Umbilical cord (tissue), 2 donors: ENCODE measurements around the gene CLEC16A. TPM values are rescaled to one million over a fixed set of nuclear protein-coding genes. Genes with fewer than 3 reads are reported as not detected.

Experiments used
- DNase-seq: peaks from one replicate; pipeline ENCODE4 v3.0.0-alpha.2; 2015; ENCODE audit warnings: low spot score
- total RNA-seq: library from RNA; depleted of rRNA; stranded (reverse); fragments of >200 nt; gene quantifications from one replicate; pipeline ENCODE4 v1.2.3, GENCODE V29; 2014; ENCODE audit warnings: low replicate concordance; ENCODE audit not compliant: insufficient read depth

Gene CLEC16A
- total RNA-seq, 1 donor from 2014 or later = 25.8 TPM

- peak; percentile 79 for DNase-seq
Measured at GRCh38 chr16:11136600-11136999, 192.2 kb downstream of the CLEC16A start.

DNA sequence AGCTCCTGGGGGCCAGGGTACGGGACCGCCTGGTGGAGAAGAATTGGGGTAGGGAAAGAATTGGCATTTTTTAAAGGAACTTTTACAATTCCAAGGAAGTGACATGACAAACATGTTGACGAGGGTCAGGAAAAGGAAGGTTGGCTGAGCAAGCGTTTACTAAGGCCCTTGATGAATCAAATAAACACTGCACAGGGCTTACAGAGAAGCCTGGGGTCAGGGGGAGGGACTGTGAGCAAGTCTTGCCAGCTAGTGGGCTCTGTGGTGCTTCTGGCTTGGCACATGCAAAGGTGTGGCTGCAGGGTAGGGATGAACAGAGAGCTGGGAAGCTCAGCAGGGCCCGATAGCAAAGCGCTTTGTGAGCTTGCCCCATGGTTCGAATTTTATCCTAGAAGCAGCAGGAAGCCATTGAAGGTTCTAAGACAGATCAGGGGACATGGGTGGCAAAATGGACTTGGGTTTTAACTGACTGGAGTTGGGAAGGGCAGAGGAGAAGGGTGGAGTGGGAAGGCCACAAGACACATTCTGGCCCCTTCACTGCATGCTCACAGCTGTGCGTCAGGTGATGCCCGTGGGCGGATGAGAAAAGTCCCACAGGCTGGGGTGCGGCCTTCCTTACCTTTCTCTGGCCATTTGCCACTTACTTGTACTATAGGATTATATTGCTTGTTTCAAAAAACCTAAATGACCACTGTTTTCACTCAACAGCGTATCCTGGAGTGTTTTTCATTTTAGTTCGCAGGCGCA lies 193.8 kb downstream of the CLEC16A start:
- no peak for DNase-seq

- no peak for DNase-seq
Measured at GRCh38 chr16:11138769-11139325, 194.5 kb downstream of the CLEC16A start.

GRCh38 chr16:11139326-11140097 lies 195.1 kb downstream of the CLEC16A start:
- DNase-seq = no peak

- no peak for DNase-seq
Measured at GRCh38 chr16:11140098-11140375, 195.7 kb downstream of the CLEC16A start.

DNA sequence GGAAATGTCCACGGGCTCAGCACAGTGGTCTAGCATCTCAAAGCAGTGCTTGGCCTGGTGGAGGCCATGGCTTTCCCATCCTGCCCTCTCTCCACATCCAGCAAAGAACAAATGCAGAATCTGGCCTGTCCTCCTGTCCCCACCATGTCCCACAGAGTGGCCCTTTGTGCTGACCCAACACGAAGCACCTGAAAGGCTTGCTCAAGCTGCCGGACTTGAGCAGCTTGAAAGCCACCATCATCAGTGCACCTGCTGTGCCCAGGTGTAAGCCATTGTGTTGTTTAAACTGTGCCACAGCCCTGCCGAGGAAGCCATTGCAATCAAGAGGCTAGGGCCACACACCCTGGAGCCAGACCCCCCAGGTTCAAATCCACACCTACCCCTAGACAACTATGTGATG lies 196.1 kb downstream of the CLEC16A start:
- no peak for DNase-seq

DNA sequence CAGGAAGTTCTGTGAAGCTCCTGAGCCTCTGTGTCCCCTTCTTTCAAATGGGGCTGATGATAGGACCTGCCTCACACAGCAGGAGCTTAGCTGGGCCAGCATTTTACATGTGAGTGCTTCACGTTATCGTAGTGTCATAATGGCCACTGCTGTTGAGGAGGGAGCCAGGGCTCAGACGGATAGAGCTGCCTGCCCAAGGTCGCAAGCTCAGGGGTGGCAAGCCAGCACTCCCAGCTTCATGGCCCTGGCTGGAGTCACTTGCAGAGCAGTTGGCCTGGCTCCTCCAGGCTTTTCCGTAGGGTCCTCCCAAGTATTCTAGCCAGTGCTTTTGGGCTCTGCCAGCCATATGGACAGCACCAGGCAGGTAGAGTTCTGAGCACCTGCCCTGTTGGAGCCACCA lies 196.5 kb downstream of the CLEC16A start:
- no peak for DNase-seq

GRCh38 chr16:11141409-11142260 lies 197.3 kb downstream of the CLEC16A start:
- DNase-seq = no peak

DNA sequence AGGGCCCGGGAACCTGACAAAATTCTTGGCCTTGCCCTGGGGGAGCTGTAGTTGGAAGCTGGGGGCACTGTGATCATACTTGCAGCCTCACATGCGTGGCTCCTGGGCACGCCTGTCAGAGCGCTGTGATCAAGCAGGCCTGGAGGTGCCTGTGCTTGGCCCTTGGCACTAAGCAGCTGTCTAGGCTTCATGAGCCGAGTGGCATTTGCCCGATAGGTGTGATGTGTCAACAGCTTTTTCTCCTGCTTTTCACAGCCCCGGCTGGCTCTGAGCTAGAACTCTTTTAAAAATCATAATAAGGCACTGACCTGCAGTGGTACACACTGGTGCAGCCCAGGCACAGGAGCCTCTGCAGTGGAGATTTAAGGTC lies 197.9 kb downstream of the CLEC16A start:
- DNase-seq = no peak

GRCh38 chr16:11142951-11143350 lies 198.6 kb downstream of the CLEC16A start:
- no peak for DNase-seq

DNA sequence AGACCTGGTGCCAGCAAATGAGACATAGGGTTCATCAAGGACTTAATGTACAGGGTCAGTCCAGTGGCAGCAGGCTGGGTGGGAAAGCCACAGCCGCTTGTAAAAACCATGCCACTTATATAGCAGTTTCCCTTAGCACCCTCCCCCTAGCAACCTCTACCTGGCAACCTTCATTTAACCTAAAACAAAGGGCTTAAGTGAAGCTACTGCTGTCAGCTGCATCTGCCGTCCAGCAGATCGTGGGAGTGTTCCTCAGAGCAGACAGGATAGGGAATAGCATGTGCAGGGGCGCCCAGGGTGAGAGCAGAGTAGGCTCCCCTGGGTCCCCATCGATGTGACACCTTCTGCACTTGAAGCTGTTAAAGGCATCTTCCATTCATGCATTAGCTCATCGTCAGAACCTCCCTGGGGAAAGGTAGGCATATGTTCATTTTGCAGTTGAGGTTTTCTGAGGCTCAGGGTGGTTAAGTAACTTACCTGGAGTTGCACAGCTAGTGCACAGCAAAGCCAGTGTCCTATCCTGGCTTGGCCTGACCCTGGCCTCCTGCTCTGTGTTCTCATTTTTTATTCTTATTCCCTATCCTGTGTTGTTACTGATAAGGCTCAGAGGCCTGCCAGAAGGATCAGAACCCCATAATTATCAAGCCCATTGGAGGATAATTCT lies 199.1 kb downstream of the CLEC16A start:
- no peak for DNase-seq

- no peak for DNase-seq
Measured at GRCh38 chr16:11144122-11144521, 199.8 kb downstream of the CLEC16A start.

DNA sequence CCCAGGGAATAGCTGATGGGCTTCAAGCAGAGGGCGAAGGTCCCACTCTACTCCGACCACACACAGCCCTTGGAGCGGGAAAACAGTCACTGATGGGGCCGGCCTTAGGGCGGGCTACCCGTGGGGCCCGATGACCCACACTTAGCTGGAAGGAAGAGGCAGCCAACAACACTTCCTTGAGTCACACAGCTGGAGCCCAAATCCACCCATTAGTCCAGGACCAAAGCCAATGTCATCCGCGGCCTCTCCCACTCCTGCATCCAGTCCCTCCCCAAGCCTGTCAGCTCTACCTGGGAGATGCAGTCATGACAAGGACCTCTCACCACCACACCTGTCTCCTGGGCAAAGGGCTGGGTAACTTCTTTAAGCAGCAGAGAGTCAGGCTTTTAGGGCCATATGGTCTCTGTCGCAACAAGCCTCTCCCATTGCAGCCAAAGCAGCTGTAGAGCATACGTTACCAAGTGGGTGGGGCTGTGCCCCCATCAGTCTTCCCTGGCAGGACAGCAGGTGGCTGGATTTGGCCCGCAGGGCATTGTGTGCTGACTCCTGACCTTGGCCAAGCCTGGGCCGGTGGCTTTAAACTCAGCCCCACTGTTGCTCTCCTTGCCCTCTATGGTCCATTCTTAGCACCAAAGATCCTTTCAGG lies 200.9 kb downstream of the CLEC16A start:
- DNase-seq = no peak

DNA sequence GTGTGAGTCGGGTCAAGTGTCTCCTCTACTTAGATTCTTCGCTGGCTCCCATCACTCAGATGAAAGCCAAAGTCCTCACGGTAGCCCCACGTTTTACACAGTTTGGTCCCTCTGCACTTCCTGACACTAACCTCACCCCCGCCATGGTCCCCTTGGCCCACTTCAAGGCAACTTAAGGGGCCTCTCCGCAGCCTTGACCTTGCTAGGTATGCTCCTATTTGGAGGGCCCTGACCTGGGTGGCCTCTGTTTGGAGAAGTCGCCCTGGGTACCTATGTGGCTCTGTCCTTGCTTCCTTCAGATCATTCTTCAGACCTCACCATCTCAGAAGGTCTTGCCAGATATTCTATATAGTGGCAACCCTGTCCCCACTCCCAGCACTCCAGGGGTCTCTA lies 201.5 kb downstream of the CLEC16A start:
- no peak for DNase-seq

DNA sequence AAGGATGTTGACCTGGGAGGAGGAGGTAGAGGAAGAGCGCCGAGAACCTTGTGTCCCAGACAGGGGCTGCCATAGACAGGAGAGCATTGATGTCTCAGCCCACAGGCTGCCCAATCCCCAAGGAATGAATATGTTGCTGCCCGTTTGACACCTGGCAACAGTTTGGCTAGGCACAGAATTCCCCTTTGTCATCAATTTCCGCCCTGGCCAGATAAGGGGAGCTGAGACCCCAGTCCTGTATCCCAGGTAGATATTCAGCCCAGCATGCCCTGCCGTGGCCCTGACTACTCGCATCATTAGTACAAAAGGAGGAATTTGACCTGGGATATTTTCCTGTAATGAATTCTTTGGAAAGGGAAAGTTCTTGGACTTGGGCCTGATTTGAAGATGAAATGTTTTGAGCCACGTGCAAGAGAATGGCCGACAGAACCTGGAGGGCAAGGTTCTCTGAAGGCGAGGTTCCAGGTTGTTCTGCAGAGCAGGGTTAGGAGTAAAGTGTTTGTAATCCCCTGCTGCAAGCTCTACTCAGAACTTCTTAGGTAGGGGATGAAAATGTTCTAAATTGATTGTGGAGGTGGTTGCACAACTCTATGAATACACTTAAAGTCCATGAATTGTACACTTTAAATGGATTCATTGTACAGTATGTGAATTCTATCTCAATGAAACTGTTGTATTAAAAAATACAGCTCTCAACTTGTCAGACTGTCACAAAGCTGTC lies 202.8 kb downstream of the CLEC16A start:
- no peak for DNase-seq

- DNase-seq = no peak
Measured at GRCh38 chr16:11147754-11148444, 203.5 kb downstream of the CLEC16A start.

- no peak for DNase-seq
Measured at GRCh38 chr16:11149011-11149616, 204.8 kb downstream of the CLEC16A start.

- no peak for DNase-seq
Measured at GRCh38 chr16:11150190-11150589, 205.8 kb downstream of the CLEC16A start.

DNA sequence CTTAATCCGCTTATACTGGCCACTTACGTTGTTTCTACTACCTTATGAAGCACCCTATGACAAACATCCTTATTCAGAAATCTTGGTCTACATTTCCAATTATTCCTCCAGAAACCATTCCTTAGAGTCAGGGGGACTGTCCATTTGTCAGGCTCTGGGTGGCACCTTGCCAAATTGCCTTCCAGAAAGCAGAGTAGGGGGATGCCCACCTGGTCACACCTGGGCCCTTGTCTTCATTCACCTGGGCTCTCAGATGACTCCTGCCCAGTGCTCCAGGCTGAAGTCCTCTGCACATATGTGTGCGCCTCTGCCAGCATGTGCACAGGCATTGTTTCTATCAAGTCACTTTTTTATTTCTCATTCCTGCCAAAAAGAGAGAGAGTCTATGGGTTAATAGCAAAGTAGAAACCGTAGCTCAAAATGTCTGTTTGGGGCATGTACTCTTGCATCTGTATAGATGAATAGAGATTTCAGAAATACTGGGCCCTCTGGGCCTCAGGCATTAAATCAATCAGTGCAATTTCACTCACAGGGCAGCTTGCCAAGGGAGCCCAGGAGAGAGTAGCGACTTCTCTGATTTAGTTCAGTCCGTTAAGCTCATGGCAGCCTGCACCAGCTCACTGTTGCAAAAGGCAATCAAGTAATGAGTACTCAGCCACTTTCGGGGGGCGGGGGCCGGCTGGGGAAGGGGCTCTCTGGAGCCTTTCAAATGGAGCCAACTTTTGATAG lies 207.0 kb downstream of the CLEC16A start:
- no peak for DNase-seq
